HL-60 (cell line): ENCODE data around the gene DENND6A.

Experiments
- POLR2AphosphoS5 ChIP-seq: IDR thresholded peaks from 2 replicates; pipeline ENCODE4 v1.6.1; 2012; ENCODE audit warnings: low read depth
- TF ChIP-seq, protein P1 (sequence below): IDR thresholded peaks from one replicate; pipeline ENCODE4 v1.5.1; 2011; ENCODE audit warnings: low read length, control low read depth, inconsistent platforms; ENCODE audit not compliant: insufficient read depth

- TF ChIP-seq, protein P1, sequence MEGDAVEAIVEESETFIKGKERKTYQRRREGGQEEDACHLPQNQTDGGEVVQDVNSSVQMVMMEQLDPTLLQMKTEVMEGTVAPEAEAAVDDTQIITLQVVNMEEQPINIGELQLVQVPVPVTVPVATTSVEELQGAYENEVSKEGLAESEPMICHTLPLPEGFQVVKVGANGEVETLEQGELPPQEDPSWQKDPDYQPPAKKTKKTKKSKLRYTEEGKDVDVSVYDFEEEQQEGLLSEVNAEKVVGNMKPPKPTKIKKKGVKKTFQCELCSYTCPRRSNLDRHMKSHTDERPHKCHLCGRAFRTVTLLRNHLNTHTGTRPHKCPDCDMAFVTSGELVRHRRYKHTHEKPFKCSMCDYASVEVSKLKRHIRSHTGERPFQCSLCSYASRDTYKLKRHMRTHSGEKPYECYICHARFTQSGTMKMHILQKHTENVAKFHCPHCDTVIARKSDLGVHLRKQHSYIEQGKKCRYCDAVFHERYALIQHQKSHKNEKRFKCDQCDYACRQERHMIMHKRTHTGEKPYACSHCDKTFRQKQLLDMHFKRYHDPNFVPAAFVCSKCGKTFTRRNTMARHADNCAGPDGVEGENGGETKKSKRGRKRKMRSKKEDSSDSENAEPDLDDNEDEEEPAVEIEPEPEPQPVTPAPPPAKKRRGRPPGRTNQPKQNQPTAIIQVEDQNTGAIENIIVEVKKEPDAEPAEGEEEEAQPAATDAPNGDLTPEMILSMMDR = no peak
- no peak for TF ChIP-seq POLR2AphosphoS5
These were observed 92.7 kb downstream of the DENND6A start for GRCh38 chr3:57600195-57600594.
